ENCODE measurements around the gene CLMP. TPM values are rescaled to one million over a fixed set of nuclear protein-coding genes. Genes with fewer than 3 reads are reported as not detected.

Gene CLMP
- total and polyA plus RNA-seq, 2 donors (not counting 3 experiments of a cell fraction or from before 2014, with no cell fraction given) = 0.03 to 0.18 TPM

GRCh38 chr11:123216249-123216648 lies 21.2 kb upstream of the CLMP start:
- Histone ChIP-seq H3K27me3 (ENCODE audit: control insufficient read depth in 2 of 2, insufficient read depth in 2 of 2, low read length in 2 of 2) (no peaks in the 10 kb centered on the region), H2AFZ (ENCODE audit: low read depth, low read length) (no peak overlapping the region), H3K4me3 (replicated peaks in 1 of 3; ENCODE audit: insufficient read depth in 1 of 3, low read depth in 1 of 3, low read length in 3 of 3) (no peak overlapping the region), H3K4me2 (ENCODE audit: insufficient read depth, low read length) (no peak overlapping the region), H4K20me1 (replicated peaks; ENCODE audit: control insufficient read depth, extremely low read depth, insufficient read depth, low read length) (no peaks in the 10 kb centered on the region), H3K27ac (ENCODE audit: insufficient read depth, low read depth, low read length) (no peak overlapping the region), H3K9me1 (replicated peaks; ENCODE audit: control insufficient read depth, extremely low read depth, insufficient read depth, low read length) (no peaks in the 10 kb centered on the region), H3K79me2 (ENCODE audit: control insufficient read depth, insufficient read depth, low read length) (no peaks in the 10 kb centered on the region), H3K36me3 (ENCODE audit: control insufficient read depth in 2 of 2, extremely low read depth in 1 of 2, insufficient read depth in 2 of 2, low read length in 2 of 2) (no peaks in the 10 kb centered on the region), H3K9ac (replicated peaks; ENCODE audit: extremely low read depth, insufficient read depth, low read length) (no peak overlapping the region), H3K4me1 (ENCODE audit: control insufficient read depth, extremely low read depth, insufficient read depth, low read length) (peaks cover 14% of the 10 kb centered on the region), H3K9me3 (replicated peaks; ENCODE audit: control insufficient read depth, insufficient read depth, low read length) (no peaks in the 10 kb centered on the region)
- DNase-seq (ENCODE audit: low read depth, low spot score) (no peak), FAIRE-seq (no peak)
- dilution Hi-C loops (cut with MboI; ENCODE audit: extremely low pct_ligation_motif_present, low sequenced_read_pairs) (no loop called here), intact Hi-C loops (cut with micrococcal nuclease) (no loop called here)
- no peak for TF ChIP-seq GATA2 (IDR thresholded peaks at IDR 0.05; ENCODE audit: insufficient read depth, insufficient read length, low read depth, low read length)
- TF ChIP-seq CTCF (IDR thresholded peaks at IDR 0.05; ENCODE audit: extremely low read depth in 1 of 2, insufficient read depth in 1 of 2, low read depth in 1 of 2, low read length in 2 of 2) = no peak
- TF ChIP-seq POLR2A (IDR thresholded peaks at IDR 0.05; ENCODE audit: low read depth, low read length) = no peak
- no peak for TF ChIP-seq MAX (IDR thresholded peaks at IDR 0.05; ENCODE audit: insufficient read depth, insufficient read length)
- TF ChIP-seq POLR2AphosphoS5 (IDR thresholded peaks at IDR 0.05; ENCODE audit: insufficient read depth, low read depth, low read length) = no peak
- TF ChIP-seq EZH2 (IDR thresholded peaks at IDR 0.05; ENCODE audit: borderline replicate concordance, low read depth, low read length, severe bottlenecking) = no peak
- TF ChIP-seq FOS (IDR thresholded peaks at IDR 0.05; ENCODE audit: borderline replicate concordance, insufficient read depth, low read length) = no peak
- TF ChIP-seq MYC (IDR thresholded peaks at IDR 0.05; ENCODE audit: low read depth, low read length) = no peak
- TF ChIP-seq JUN (IDR thresholded peaks at IDR 0.05; ENCODE audit: borderline replicate concordance, insufficient read depth, insufficient read length, low read depth) = no peak
- CTCF ChIA-PET = interaction anchor here (1.8 to 2.5 kb wide), 2 partner anchors 31 to 45 kb away, joined by 6 to 11 read pairs; no protein-coding TSS in a partner anchor
- POLR2A ChIA-PET = interaction anchor here (0.5 kb wide), 1 partner anchor 16 kb away, joined by 5 read pairs; no protein-coding TSS in a partner anchor
- no TSS peak for BruUV-seq (replicated peaks)
